CD4-positive, alpha-beta T cell treated with Interleukin-6 at 100 ng/mL for 8 hours (primary cell): ENCODE measurements around the gene HOXA3.

ENCODE experiments used
- DNase-seq: peaks from one replicate; pipeline ENCODE4 v3.0.0-alpha.2; 2020; ENCODE audit warnings: mixed read lengths, low spot score

Gene HOXA3

GRCh38 chr7:27178366-27178765, 26.0 kb upstream of the HOXA3 start:
- DNase-seq = no peak

GRCh38 chr7:27177795-27178320, 25.5 kb upstream of the HOXA3 start:
- no peak for DNase-seq

- DNase-seq = no peak
Observed at GRCh38 chr7:27176962-27177794, 24.8 kb upstream of the HOXA3 start.

GRCh38 chr7:27176524-27176845, 24.1 kb upstream of the HOXA3 start:
- no peak for DNase-seq

- no peak for DNase-seq
Observed at GRCh38 chr7:27175626-27176523, 23.5 kb upstream of the HOXA3 start.

- no peak for DNase-seq
Observed at GRCh38 chr7:27174874-27175625, 22.7 kb upstream of the HOXA3 start.

- no peak for DNase-seq
Observed at GRCh38 chr7:27173956-27174873, 21.8 kb upstream of the HOXA3 start, which contains the start of gene HOXA10. Gene HOXA10, minus strand, starts transcription at chr7:27174320. Its CDS starts 14 bp downstream, at chr7:27174306.

GRCh38 chr7:27173511-27173955, 21.1 kb upstream of the HOXA3 start:
- DNase-seq = no peak

GRCh38 chr7:27172823-27173510, 20.6 kb upstream of the HOXA3 start:
- DNase-seq = no peak

GRCh38 chr7:27172315-27172774, 20.0 kb upstream of the HOXA3 start:
- DNase-seq = no peak

- DNase-seq = no peak
Observed at GRCh38 chr7:27171637-27172314, 19.4 kb upstream of the HOXA3 start.

- no peak for DNase-seq
Observed at GRCh38 chr7:27171325-27171636, 18.9 kb upstream of the HOXA3 start.

GRCh38 chr7:27170426-27171324, 18.3 kb upstream of the HOXA3 start:
- DNase-seq = no peak

GRCh38 chr7:27169658-27170425, 17.5 kb upstream of the HOXA3 start:
- no peak for DNase-seq

GRCh38 chr7:27168265-27168947, 16.0 kb upstream of the HOXA3 start:
- no peak for DNase-seq

- DNase-seq = no peak
Observed at GRCh38 chr7:27167916-27168264, 15.5 kb upstream of the HOXA3 start.
